ENCODE measurements around the gene PIP4K2B. TPM values are rescaled to one million over a fixed set of nuclear protein-coding genes. Genes with fewer than 3 reads are reported as not detected.

Gene PIP4K2B
- total and polyA plus RNA-seq, 9 of the 15 experiments (the other 6 are each of a cell fraction or from before 2014, with no cell fraction given), result 3.7 to 29.9 (median 23.0) TPM

DNA sequence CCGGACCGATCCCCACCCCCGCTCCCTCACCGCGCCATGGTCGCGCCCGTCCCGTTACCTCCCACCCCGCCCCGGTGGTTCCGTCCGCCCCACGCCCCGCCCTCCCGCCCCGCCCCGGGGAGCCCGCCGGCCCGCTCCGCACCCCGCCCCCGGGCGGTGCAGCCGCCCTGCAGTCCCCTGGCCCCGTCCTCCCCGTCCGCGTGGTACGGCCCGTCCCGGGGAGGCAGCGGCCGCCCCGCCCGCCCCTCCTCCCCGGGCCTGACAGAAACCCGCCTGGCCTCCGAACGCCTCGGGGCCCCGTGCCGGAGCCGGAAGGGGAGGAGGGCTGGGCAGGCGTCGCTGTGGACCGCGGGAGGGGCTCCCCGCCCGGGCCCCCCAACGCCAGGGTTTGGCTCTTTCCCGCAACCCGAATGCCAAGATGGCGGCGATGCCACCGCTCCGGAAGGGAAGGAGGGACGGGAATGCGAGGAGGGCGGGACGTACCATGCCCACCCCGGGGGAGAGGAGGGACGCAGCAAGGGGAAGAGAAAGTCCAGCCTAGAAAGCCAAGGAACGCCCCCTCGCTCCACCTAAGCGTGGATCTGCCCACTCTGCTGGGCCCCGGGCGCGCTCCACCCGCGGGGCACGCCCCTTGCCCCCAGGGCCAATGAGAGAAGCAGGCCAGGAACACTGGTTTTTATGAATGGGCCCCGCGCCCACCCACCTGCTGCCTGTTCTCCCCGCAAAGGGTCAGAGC is at the start of gene PIP4K2B (continued):
- TF ChIP-seq NCOA2 (IDR thresholded peaks at IDR 0.05; ENCODE audit: partially characterized antibody in 2 of 2) (no peak), NBN (IDR thresholded peaks at IDR 0.05; ENCODE audit: low read depth) (no peak), EZH2 (IDR thresholded peaks at IDR 0.05; ENCODE audit: borderline replicate concordance, low read depth, low read length) (no peak), HMGN3 (IDR thresholded peaks at IDR 0.05; ENCODE audit: borderline replicate concordance, extremely low read depth, insufficient read length, low read depth, low read length) (peak; percentile 76), TAF7 (tag; IDR thresholded peaks at IDR 0.05) (no peak), TCFL5 (CRISPR knock-in tag; conservative IDR thresholded peaks at IDR 0.05) (no peak), MEF2D (tag; conservative IDR thresholded peaks at IDR 0.05; ENCODE audit: low read depth) (no peak), ZZZ3 (IDR thresholded peaks at IDR 0.05) (no peak), MCM5 (IDR thresholded peaks at IDR 0.05; ENCODE audit: low read depth) (no peak), RBM34 (IDR thresholded peaks at IDR 0.05; ENCODE audit: borderline replicate concordance, insufficient read depth, low read length) (no peak), SRSF7 (optimal IDR thresholded peaks at IDR 0.05; ENCODE audit: low read depth, low read length) (no peak), PPARD (CRISPR knock-in tag; IDR thresholded peaks at IDR 0.05) (no peak), ZNF316 (IDR thresholded peaks at IDR 0.05) (no peak), ZNF740 (CRISPR knock-in tag; IDR thresholded peaks at IDR 0.05) (0 out of 2 replicates have a peak, but pooled peaks have one; percentile 15), ZNF740 (tag; IDR thresholded peaks at IDR 0.05) (no peak), ATF4 (CRISPR knock-in tag; IDR thresholded peaks at IDR 0.05) (no peak), ETV1 (tag; conservative IDR thresholded peaks at IDR 0.05; ENCODE audit: low read depth) (peak; percentile 90)
- TF ChIP-seq, protein P1, sequence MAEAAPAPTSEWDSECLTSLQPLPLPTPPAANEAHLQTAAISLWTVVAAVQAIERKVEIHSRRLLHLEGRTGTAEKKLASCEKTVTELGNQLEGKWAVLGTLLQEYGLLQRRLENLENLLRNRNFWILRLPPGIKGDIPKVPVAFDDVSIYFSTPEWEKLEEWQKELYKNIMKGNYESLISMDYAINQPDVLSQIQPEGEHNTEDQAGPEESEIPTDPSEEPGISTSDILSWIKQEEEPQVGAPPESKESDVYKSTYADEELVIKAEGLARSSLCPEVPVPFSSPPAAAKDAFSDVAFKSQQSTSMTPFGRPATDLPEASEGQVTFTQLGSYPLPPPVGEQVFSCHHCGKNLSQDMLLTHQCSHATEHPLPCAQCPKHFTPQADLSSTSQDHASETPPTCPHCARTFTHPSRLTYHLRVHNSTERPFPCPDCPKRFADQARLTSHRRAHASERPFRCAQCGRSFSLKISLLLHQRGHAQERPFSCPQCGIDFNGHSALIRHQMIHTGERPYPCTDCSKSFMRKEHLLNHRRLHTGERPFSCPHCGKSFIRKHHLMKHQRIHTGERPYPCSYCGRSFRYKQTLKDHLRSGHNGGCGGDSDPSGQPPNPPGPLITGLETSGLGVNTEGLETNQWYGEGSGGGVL (CRISPR knock-in tag; IDR thresholded peaks at IDR 0.05), result no peak
- TF ChIP-seq, protein P2, sequence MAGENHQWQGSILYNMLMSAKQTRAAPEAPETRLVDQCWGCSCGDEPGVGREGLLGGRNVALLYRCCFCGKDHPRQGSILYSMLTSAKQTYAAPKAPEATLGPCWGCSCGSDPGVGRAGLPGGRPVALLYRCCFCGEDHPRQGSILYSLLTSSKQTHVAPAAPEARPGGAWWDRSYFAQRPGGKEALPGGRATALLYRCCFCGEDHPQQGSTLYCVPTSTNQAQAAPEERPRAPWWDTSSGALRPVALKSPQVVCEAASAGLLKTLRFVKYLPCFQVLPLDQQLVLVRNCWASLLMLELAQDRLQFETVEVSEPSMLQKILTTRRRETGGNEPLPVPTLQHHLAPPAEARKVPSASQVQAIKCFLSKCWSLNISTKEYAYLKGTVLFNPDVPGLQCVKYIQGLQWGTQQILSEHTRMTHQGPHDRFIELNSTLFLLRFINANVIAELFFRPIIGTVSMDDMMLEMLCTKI (IDR thresholded peaks at IDR 0.05; ENCODE audit: partially characterized antibody), result no peak
- TF ChIP-seq, protein P3, sequence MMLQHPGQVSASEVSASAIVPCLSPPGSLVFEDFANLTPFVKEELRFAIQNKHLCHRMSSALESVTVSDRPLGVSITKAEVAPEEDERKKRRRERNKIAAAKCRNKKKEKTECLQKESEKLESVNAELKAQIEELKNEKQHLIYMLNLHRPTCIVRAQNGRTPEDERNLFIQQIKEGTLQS (IDR thresholded peaks at IDR 0.05), result no peak
- TF ChIP-seq, protein P3 (CRISPR knock-in tag; conservative IDR thresholded peaks at IDR 0.05), result peak; percentile 63; the same call in 1 of the 2 replicates
